Activated CD8-positive, alpha-beta T cell treated with anti-CD3 and anti-CD28 coated beads, Interleukin-2, amount 10 ng/mL, durations not matched to agents 7 days and 5 days (primary cell): ENCODE results near the gene ZNF143. TPM values are rescaled to one million over a fixed set of nuclear protein-coding genes. Genes with fewer than 3 reads are reported as not detected.
"Not testable (repeated sequence)": the region's sequence is repeated elsewhere in the genome, so short reads cannot be mapped to it uniquely, and the experiment has no call there.

Source experiments
- ATAC-seq: fragments of 150-1000 bp; cut with Tn5 transposase; one replicate; pipeline ENCODE4 v1.10.0; 2021; ENCODE audit warnings: moderate library complexity
- CTCF ChIA-PET: fragments of 350-600 bp; sonication (Branson Sonifier 250); formaldehyde crosslinking; loops from one replicate; lab custom pipeline; 2021; ENCODE audit warnings: antibody characterized with exemption; lab: Charles Lee
- POLR2A ChIA-PET: fragments of 350-600 bp; sonication (Branson Sonifier 250); formaldehyde crosslinking; loops from one replicate; lab custom pipeline; 2021; ENCODE audit warnings: antibody characterized with exemption; lab: Charles Lee
- DNase-seq: peaks from one replicate; pipeline ENCODE4 v3.0.0-alpha.2; 2020
- H3K27ac Mint-ChIP-seq: one replicate; pipeline ENCODE4 v1.8.0; 2021; ENCODE audit warnings: mild to moderate bottlenecking, mixed read lengths
- H3K27me3 Mint-ChIP-seq: one replicate; pipeline ENCODE4 v1.8.0; 2021; ENCODE audit warnings: low read depth, mixed read lengths
- H3K36me3 Mint-ChIP-seq: one replicate; pipeline ENCODE4 v1.8.0; 2021; ENCODE audit warnings: low read depth, mixed read lengths
- H3K4me1 Mint-ChIP-seq: one replicate; pipeline ENCODE4 v1.8.0; 2021; ENCODE audit warnings: low read depth, mixed read lengths
- H3K4me3 Mint-ChIP-seq: one replicate; pipeline ENCODE4 v1.8.0; 2021; ENCODE audit warnings: mild to moderate bottlenecking, mixed read lengths
- H3K9me3 Mint-ChIP-seq: one replicate; pipeline ENCODE4 v1.8.0; 2022; ENCODE audit warnings: mixed read lengths; ENCODE audit not compliant: insufficient read depth
- total RNA-seq, 2 experiments: library from RNA; stranded (reverse); gene quantifications; one replicate each; pipeline ENCODE4 v1.2.3, GENCODE V29; 2021

ZNF143 gene
- total RNA-seq, 2 experiments from 2014 or later: 31.4 to 33.7 TPM

DNA sequence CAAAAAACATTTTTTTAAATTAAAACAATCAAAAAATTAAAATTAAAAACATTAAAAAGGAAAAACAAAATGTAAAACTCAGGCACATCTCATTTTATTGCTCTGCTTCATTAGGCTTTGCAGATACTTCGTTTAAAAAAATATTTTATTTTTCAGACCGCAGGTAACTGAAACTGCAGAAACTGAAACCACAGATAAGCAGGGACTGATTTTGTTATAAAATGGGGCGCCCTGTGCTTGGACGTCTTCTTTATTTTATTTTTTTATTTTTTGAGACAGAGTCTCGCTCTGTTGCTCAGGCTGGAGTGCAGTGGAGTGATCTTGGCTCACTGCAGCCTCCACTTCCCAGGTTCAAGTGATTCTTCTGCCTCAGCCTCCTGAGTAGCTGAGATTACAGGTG lies 88.4 kb downstream of the ZNF143 start:
- CTCF ChIA-PET: interaction anchor here (4.4 kb wide), 1 partner anchor 15 kb away, joined by 22 read pairs; no protein-coding TSS in a partner anchor

GRCh38 chr11:9550191-9550628 lies 89.4 kb downstream of the ZNF143 start:
- DNase-seq: no peak

More for the DNA sequence above, 88.4 kb downstream of the ZNF143 start:
- not testable (repeated sequence) for H3K36me3 Mint-ChIP-seq, H3K27ac Mint-ChIP-seq, H3K27me3 Mint-ChIP-seq, ATAC-seq, DNase-seq, H3K9me3 Mint-ChIP-seq, H3K4me1 Mint-ChIP-seq, H3K4me3 Mint-ChIP-seq
- POLR2A ChIA-PET: interaction anchor here (0.6 kb wide), 1 partner anchor 261 kb away, joined by 3 read pairs; no protein-coding TSS in a partner anchor

GRCh38 chr11:9561279-9561982 lies 100.6 kb downstream of the ZNF143 start:
- CTCF ChIA-PET: interaction anchor here (1.2 to 1.6 kb wide), 2 partner anchors 24 to 26 kb away, joined by 3 to 8 read pairs; no protein-coding TSS in a partner anchor
- Mint-ChIP-seq H3K36me3 (peaks cover 6% of the 10 kb centered on the region), H3K9me3 (peaks cover 15% of the 10 kb centered on the region), H3K4me3 (no peak overlapping the region), H3K27me3 (no peaks in the 10 kb centered on the region), H3K4me1 (peaks cover 11% of the 10 kb centered on the region), H3K27ac (no peak overlapping the region)
- ATAC-seq (no peak), DNase-seq (no peak)
- POLR2A ChIA-PET: no interaction called here

More at GRCh38 chr11:9550191-9550628, 89.4 kb downstream of the ZNF143 start:
- Mint-ChIP-seq H3K4me3 (no peak overlapping the region), H3K4me1 (no peaks in the 10 kb centered on the region), H3K9me3 (no peaks in the 10 kb centered on the region), H3K27ac (no peak overlapping the region), H3K27me3 (no peaks in the 10 kb centered on the region), H3K36me3 (peaks cover 2% of the 10 kb centered on the region)
- POLR2A ChIA-PET: no interaction called here
- CTCF ChIA-PET: interaction anchor here (4.4 kb wide), 1 partner anchor 16 kb away, joined by 22 read pairs; no protein-coding TSS in a partner anchor
- no peak for ATAC-seq

DNA sequence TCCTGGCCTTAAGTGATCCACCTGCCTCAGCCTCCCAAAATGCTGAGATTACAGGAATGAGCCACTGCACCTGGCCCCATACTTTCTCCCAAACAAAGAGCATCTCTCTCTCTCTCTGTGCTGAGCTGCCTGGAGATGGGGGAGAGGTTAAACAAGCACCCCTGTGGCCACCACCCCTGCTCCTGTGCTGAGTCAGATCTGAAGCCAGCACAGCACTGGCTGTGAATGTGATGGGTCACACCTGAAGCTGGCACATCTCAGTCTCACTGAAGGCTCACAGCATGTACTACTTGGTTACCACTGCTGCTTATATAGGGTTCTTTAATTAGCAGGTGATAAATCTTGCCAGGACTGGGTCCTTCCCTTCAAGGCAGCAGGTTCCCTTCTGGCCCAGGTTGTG lies 101.9 kb downstream of the ZNF143 start:
- POLR2A ChIA-PET: interaction anchor here (0.8 to 0.9 kb wide), 2 partner anchors 11 to 102 kb away, joined by 3 to 4 read pairs; partner anchors contain the start of gene ZNF143
- CTCF ChIA-PET: interaction anchor here (1.0 to 2.7 kb wide), 3 partner anchors 11 to 50 kb away, joined by 4 to 12 read pairs (median 7); partner anchors contain the start of gene WEE1
- peaks cover 15% of the 10 kb centered on the region for H3K9me3 Mint-ChIP-seq
- DNase-seq (no peak), ATAC-seq (no peak)
- H3K4me3 Mint-ChIP-seq: no peak overlapping the region
- H3K4me1 Mint-ChIP-seq: peaks cover 14% of the 10 kb centered on the region
- no peaks in the 10 kb centered on the region for H3K27me3 Mint-ChIP-seq
- H3K27ac Mint-ChIP-seq: no peak overlapping the region
- peaks cover 6% of the 10 kb centered on the region for H3K36me3 Mint-ChIP-seq

DNA sequence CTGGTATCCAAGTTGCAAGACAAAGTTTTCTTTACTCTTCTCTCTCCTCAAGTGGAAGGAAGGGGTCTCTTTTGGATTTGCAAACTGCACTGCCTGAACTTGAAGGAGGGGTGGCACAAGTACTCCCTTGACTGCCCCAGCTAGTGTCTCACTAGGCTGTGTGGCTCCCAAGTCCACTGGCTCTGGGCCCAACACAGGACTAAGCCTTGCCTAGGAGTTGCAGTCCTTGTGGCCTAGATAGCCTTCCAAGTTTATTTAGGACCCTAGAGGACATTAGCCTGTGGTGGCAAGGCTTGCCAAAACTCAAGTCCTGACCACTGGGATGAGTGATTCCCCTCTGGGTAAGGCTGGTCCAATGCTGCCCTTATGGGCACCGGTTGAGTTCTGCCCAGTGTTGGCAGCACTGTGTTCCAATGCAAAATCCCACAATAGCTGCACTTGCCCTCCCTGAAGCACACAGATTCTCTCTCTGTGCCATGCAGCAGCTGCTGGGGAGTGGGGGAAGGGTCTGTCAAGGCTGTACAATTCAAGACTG lies 102.5 kb downstream of the ZNF143 start:
- Mint-ChIP-seq H3K9me3 (peaks cover 15% of the 10 kb centered on the region), H3K4me1 (peaks cover 14% of the 10 kb centered on the region), H3K36me3 (peaks cover 6% of the 10 kb centered on the region), H3K27ac (no peak overlapping the region), H3K27me3 (no peaks in the 10 kb centered on the region), H3K4me3 (no peak overlapping the region)
- no peak for DNase-seq
- ATAC-seq: no peak
- POLR2A ChIA-PET: interaction anchor here (0.8 to 0.9 kb wide), 2 partner anchors 11 to 102 kb away, joined by 3 to 4 read pairs; partner anchors contain the start of gene ZNF143
- CTCF ChIA-PET: interaction anchor here (1.3 to 2.7 kb wide), 3 partner anchors 28 to 398 kb away, joined by 3 to 12 read pairs (median 7); no protein-coding TSS in a partner anchor

GRCh38 chr11:9565822-9566560 lies 105.2 kb downstream of the ZNF143 start:
- peaks cover 22% of the 10 kb centered on the region for H3K4me1 Mint-ChIP-seq
- H3K27ac Mint-ChIP-seq: peak overlapping the region; percentile 54

GRCh38 chr11:9566561-9567063 lies 105.8 kb downstream of the ZNF143 start:
- H3K27ac Mint-ChIP-seq: no peak overlapping the region
- H3K4me1 Mint-ChIP-seq: peaks cover 24% of the 10 kb centered on the region
- POLR2A ChIA-PET: interaction anchor here (0.6 kb wide), 2 partner anchors 12 to 92 kb away, joined by 3 to 4 read pairs; no protein-coding TSS in a partner anchor
- CTCF ChIA-PET: interaction anchor here (0.6 to 1.3 kb wide), 6 partner anchors 12 to 191 kb away, joined by 3 to 6 read pairs (median 4); no protein-coding TSS in a partner anchor
- no peak overlapping the region for H3K4me3 Mint-ChIP-seq
- H3K27me3 Mint-ChIP-seq: peaks cover 12% of the 10 kb centered on the region
- ATAC-seq: no peak
- peaks cover 3% of the 10 kb centered on the region for H3K9me3 Mint-ChIP-seq
- no peaks in the 10 kb centered on the region for H3K36me3 Mint-ChIP-seq
- no peak for DNase-seq

More at GRCh38 chr11:9565822-9566560, 105.2 kb downstream of the ZNF143 start:
- peaks cover 1% of the 10 kb centered on the region for H3K36me3 Mint-ChIP-seq
- ChIA-PET CTCF (interaction anchor here (0.6 to 2.1 kb wide), 7 partner anchors 12 to 192 kb away, joined by 3 to 12 read pairs (median 3); no protein-coding TSS in a partner anchor), POLR2A (interaction anchor here (0.6 to 0.8 kb wide), 3 partner anchors 11 to 316 kb away, joined by 3 to 4 read pairs (median 3); no protein-coding TSS in a partner anchor)
- H3K9me3 Mint-ChIP-seq: peaks cover 9% of the 10 kb centered on the region
- H3K27me3 Mint-ChIP-seq: peaks cover 9% of the 10 kb centered on the region
- no peak overlapping the region for H3K4me3 Mint-ChIP-seq
- DNase-seq: peak; percentile 57
- ATAC-seq: peak; percentile 92

- DNase-seq (no peak), ATAC-seq (no peak)
- ChIA-PET CTCF (interaction anchor here (1.2 to 1.3 kb wide), 3 partner anchors 32 to 60 kb away, joined by 4 to 6 read pairs (median 5); no protein-coding TSS in a partner anchor), POLR2A (interaction anchor here (1.2 kb wide), 1 partner anchor 12 kb away, joined by 4 read pairs; no protein-coding TSS in a partner anchor)
- no peak overlapping the region for H3K27ac Mint-ChIP-seq
- no peaks in the 10 kb centered on the region for H3K9me3 Mint-ChIP-seq
- peaks cover 31% of the 10 kb centered on the region for H3K4me1 Mint-ChIP-seq
- no peaks in the 10 kb centered on the region for H3K36me3 Mint-ChIP-seq
- H3K27me3 Mint-ChIP-seq: peaks cover 14% of the 10 kb centered on the region
- no peak overlapping the region for H3K4me3 Mint-ChIP-seq
These were observed 106.6 kb downstream of the ZNF143 start for GRCh38 chr11:9567401-9567800.

GRCh38 chr11:9568161-9568853 lies 107.5 kb downstream of the ZNF143 start:
- Mint-ChIP-seq H3K9me3 (no peaks in the 10 kb centered on the region), H3K27ac (no peak overlapping the region), H3K36me3 (no peaks in the 10 kb centered on the region), H3K27me3 (peaks cover 14% of the 10 kb centered on the region), H3K4me3 (no peak overlapping the region), H3K4me1 (peaks cover 31% of the 10 kb centered on the region)
- ChIA-PET POLR2A (interaction anchor here (1.2 kb wide), 1 partner anchor 13 kb away, joined by 4 read pairs; no protein-coding TSS in a partner anchor), CTCF (interaction anchor here (1.2 to 2.5 kb wide), 2 partner anchors 9 to 45 kb away, joined by 3 to 12 read pairs; no protein-coding TSS in a partner anchor)
- no peak for DNase-seq
- ATAC-seq: no peak

DNA sequence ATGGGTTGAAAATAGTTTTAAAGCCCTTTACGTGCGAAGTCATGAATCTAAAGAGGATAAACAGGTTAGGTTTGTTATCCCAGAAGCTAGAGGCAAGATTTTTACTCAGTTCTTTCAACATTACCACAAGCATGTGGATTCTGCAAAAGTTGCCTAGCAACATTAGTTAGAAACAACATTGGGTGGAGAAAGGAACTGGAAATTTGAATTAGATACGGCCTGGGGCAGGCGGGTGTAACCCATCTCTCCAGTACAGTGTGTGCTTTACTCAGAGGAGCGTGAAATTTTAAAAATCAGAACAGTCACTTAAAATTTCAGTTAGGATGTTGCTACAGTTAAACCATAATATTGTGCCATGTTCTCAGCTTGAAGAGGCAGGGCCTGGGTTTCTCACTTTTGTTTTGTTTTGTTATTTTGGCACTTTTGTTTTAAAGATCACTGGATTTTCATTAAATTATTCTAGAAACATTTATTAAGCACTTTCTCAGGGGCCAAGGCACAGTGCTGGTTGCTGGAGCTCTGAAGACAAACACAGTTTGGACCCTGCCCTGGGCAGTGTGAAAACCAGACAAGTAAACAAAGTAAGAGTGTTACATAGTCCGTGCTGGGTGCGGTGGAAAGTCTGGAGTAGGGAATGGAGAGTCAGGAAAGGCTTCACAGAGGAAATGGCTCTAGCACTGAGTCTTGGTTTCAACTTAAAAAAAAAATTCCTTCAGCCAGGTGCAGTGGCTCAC lies 108.2 kb downstream of the ZNF143 start:
- no peak overlapping the region for H3K4me3 Mint-ChIP-seq

More for the DNA sequence above, 108.2 kb downstream of the ZNF143 start:
- Mint-ChIP-seq H3K27me3 (peaks cover 14% of the 10 kb centered on the region), H3K27ac (no peak overlapping the region), H3K9me3 (no peaks in the 10 kb centered on the region), H3K36me3 (no peaks in the 10 kb centered on the region), H3K4me1 (peaks cover 31% of the 10 kb centered on the region)
- CTCF ChIA-PET: interaction anchor here (1.2 to 2.5 kb wide), 2 partner anchors 9 to 45 kb away, joined by 3 to 12 read pairs; no protein-coding TSS in a partner anchor
- POLR2A ChIA-PET: no interaction called here
- ATAC-seq: no peak
- DNase-seq: no peak
